OCI-LY1 (cell line): ENCODE measurements around the gene CSPG5.

Source experiments
- EZH2 ChIP-seq: fragments of 200-600 bp; sonication (generic), shearing (Covaris generic); IDR thresholded peaks from 2 replicates; pipeline ENCODE4 v1.8.0; 2017; ENCODE audit warnings: borderline replicate concordance, mixed run types, mild to moderate bottlenecking, antibody characterized with exemption, low read length, moderate library complexity, mixed read lengths
- TF ChIP-seq, protein P1 (sequence below): fragments of 200-600 bp; sonication (generic), shearing (Covaris generic); IDR thresholded peaks from 2 replicates; pipeline ENCODE4 v1.5.1; 2017; ENCODE audit warnings: mild to moderate bottlenecking, antibody characterized with exemption, low read length, moderate library complexity, mixed read lengths

DNA sequence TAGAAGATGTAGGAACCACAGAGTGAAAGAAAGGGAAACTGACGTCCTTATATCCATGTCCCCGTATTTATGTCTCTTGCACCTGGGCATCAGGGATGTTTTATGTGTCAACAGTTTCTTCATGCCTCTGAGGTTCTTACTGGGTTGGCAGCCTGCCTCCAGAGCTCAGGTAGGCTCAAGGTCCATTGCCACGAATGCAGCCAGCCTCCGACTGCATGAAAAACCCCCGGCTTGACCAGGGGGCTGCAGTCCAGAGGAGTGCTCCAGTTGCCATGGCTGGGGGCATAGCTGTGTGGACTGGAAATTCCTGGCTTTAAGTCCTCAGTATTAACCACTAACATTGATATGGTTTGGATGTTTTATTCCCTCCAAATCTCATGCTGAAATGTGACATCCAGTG is 2.8 kb upstream of the CSPG5 start:
- TF ChIP-seq, protein P1, sequence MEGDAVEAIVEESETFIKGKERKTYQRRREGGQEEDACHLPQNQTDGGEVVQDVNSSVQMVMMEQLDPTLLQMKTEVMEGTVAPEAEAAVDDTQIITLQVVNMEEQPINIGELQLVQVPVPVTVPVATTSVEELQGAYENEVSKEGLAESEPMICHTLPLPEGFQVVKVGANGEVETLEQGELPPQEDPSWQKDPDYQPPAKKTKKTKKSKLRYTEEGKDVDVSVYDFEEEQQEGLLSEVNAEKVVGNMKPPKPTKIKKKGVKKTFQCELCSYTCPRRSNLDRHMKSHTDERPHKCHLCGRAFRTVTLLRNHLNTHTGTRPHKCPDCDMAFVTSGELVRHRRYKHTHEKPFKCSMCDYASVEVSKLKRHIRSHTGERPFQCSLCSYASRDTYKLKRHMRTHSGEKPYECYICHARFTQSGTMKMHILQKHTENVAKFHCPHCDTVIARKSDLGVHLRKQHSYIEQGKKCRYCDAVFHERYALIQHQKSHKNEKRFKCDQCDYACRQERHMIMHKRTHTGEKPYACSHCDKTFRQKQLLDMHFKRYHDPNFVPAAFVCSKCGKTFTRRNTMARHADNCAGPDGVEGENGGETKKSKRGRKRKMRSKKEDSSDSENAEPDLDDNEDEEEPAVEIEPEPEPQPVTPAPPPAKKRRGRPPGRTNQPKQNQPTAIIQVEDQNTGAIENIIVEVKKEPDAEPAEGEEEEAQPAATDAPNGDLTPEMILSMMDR = no peak
- no peak for TF ChIP-seq EZH2
